ENCODE data around the gene PLEKHA5. TPM values are rescaled to one million over a fixed set of nuclear protein-coding genes. Genes with fewer than 3 reads are reported as not detected.

The PLEKHA5 gene
- total RNA-seq, 4 donors from 2014 or later = 31.0 to 41.7 (median 34.1) TPM

DNA sequence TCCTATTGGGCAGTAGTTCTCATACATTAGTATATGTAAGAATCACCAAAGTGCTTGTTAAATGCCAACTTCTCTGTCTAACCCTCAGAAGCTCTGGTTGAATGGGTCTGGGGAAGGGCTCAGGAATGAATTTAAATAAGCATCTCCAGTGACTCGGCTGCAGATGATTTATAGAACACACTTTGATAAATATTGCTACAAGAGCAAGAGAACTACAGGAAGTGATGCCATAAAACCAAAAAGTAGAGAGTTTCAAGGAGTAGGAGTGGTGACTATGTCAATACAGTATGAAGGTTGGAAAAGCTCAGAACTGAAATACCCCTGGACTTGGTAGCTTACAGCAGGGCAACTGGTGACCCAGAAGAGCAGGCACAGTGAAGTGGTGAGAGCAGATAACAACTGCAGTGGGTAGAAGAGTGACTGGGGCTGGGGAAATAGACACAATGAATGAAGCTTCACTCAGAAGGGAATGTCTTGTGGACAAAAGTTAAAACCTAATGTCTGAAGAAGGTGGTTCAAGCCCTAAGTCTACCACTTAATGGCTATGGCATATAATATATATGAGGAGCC, 8.0 kb upstream of the PLEKHA5 start:
- no peak for DNase-seq (ENCODE audit: low spot score in 2 of 2)
- TF ChIP-seq, protein P1, sequence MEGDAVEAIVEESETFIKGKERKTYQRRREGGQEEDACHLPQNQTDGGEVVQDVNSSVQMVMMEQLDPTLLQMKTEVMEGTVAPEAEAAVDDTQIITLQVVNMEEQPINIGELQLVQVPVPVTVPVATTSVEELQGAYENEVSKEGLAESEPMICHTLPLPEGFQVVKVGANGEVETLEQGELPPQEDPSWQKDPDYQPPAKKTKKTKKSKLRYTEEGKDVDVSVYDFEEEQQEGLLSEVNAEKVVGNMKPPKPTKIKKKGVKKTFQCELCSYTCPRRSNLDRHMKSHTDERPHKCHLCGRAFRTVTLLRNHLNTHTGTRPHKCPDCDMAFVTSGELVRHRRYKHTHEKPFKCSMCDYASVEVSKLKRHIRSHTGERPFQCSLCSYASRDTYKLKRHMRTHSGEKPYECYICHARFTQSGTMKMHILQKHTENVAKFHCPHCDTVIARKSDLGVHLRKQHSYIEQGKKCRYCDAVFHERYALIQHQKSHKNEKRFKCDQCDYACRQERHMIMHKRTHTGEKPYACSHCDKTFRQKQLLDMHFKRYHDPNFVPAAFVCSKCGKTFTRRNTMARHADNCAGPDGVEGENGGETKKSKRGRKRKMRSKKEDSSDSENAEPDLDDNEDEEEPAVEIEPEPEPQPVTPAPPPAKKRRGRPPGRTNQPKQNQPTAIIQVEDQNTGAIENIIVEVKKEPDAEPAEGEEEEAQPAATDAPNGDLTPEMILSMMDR (IDR thresholded peaks at IDR 0.05) = no peak
- no peak for TF ChIP-seq POLR2A (IDR thresholded peaks at IDR 0.05)
- no peak overlapping the region for H3K4me3 ChIP-seq (ENCODE audit: low read depth, poor library complexity, severe bottlenecking)
- intact Hi-C loops (cut with DNase I; ENCODE audit: low total_unique reads) = no loop called here
- WGBS, 2 donors = 65 to 76% methylated on average over 1 of the region's 1 CpG

DNA sequence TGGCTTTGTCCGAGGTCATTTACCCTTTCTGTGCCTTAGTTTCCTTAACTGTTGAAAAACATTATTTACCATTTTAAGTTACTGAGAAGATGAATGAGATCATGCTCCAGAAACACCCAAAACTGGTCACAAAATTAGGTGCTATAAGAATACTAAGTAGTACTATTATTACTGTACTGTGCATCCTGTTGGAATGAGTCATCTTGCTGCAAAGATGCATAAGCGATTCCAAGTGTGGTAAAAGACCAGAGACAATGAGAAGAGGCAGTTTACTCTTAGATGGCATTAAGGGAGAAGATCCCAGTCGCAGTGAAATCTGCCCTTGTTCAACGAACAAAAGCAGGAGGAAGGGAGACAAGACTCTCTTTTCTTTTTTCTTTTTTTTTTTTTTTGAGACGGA, 4.2 kb upstream of the PLEKHA5 start:
- intact Hi-C loops (cut with DNase I; ENCODE audit: low total_unique reads) = no loop called here
- H3K4me3 ChIP-seq (ENCODE audit: low read depth, poor library complexity, severe bottlenecking) = no peak overlapping the region
- no peak for DNase-seq (ENCODE audit: low spot score in 2 of 2)
- TF ChIP-seq, protein P1 (IDR thresholded peaks at IDR 0.05) = no peak
- TF ChIP-seq POLR2A (IDR thresholded peaks at IDR 0.05) = no peak
- 74 to 91% methylated on average over 5 of the region's 5 CpGs for WGBS, 2 donors

DNA sequence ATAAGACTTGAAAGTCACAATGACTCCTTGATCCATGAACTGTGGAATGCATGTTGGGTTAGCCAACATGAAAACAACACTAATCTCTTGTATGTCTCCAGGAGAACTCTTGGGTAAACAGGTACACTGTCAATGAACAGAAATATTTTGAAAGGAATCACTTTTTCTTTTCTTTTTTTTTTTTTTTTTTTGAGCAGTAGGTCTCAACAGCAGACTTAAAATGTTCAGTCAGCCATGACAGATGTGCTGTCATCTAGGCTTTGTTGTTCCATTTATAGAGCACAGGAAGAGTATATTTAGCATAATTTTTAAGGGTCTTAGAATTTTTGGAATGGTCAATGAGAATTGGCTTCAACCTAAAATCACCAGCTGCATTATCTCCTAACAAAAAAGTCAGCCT, 2.3 kb upstream of the PLEKHA5 start:
- TF ChIP-seq, protein P1 (IDR thresholded peaks at IDR 0.05) = no peak
- TF ChIP-seq POLR2A (IDR thresholded peaks at IDR 0.05) = no peak
- no peak overlapping the region for H3K4me3 ChIP-seq (ENCODE audit: low read depth, poor library complexity, severe bottlenecking)
- no peak for DNase-seq (ENCODE audit: low spot score in 2 of 2)
- intact Hi-C loops (cut with DNase I; ENCODE audit: low total_unique reads) = no loop called here

GRCh38 chr12:19128485-19128884, 1.0 kb upstream of the PLEKHA5 start:
- no peak for DNase-seq (ENCODE audit: low spot score in 2 of 2)
- no peak overlapping the region for H3K4me3 ChIP-seq (ENCODE audit: low read depth, poor library complexity, severe bottlenecking)

DNA sequence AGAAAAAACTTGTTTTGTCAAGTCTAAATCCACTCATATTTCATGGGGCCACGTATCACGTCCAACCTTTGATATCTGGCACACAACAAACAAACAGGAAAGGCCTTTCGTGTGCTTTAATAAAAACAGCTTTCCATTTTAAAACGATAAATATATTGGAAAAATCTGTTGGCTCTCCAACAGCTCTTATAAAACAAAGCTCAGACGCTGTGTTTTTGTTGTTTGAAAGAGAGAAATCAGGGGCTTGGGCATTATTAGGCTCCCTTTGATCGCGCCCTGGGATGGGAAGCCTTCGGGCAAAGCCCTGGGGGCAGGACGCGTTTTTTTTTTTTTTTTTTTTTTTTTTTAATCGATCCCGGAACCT, 429 bp upstream of the PLEKHA5 start:
- DNase-seq (ENCODE audit: low spot score in 2 of 2) = no peak
- TF ChIP-seq, protein P1 (IDR thresholded peaks at IDR 0.05) = no peak
- TF ChIP-seq POLR2A (IDR thresholded peaks at IDR 0.05) = no peak
- intact Hi-C loops (cut with DNase I; ENCODE audit: low total_unique reads) = no loop called here
- no peak overlapping the region for H3K4me3 ChIP-seq (ENCODE audit: low read depth, poor library complexity, severe bottlenecking)
- 0 to 2% methylated on average over 12 of the region's 12 CpGs for WGBS, 2 donors

More at GRCh38 chr12:19128485-19128884, 1.0 kb upstream of the PLEKHA5 start:
- TF ChIP-seq, protein P1 (IDR thresholded peaks at IDR 0.05) = no peak
- TF ChIP-seq POLR2A (IDR thresholded peaks at IDR 0.05) = no peak
- intact Hi-C loops (cut with DNase I; ENCODE audit: low total_unique reads) = no loop called here
- WGBS, 2 donors = 72 to 74% methylated on average over 2 of the region's 2 CpGs

Data from lower leg skin (tissue), 4 donors.